Superior temporal gyrus (tissue), 1 donor: ENCODE data around the gene SEMA6A.
A peak's percentile ranks its signal among the peaks of the same experiment; 100 is the strongest.
"Not testable (repeated sequence)": the region's sequence is repeated elsewhere in the genome, so short reads cannot be mapped to it uniquely, and the experiment has no call there.

Source experiments
- DNase-seq: peaks from one replicate; pipeline ENCODE4 v3.0.0-alpha.2; 2016; ENCODE audit errors: extremely low spot score

The SEMA6A gene

GRCh38 chr5:116553366-116553765 is 21.3 kb downstream of the SEMA6A start:
- peak; percentile 95 for DNase-seq

GRCh38 chr5:116550082-116550481 is 24.5 kb downstream of the SEMA6A start:
- no peak for DNase-seq

GRCh38 chr5:116546743-116547124 is 27.9 kb downstream of the SEMA6A start:
- no peak for DNase-seq

- DNase-seq: no peak
These were observed 28.4 kb downstream of the SEMA6A start for GRCh38 chr5:116546033-116546742.

- not testable (repeated sequence) for DNase-seq
These were observed 29.2 kb downstream of the SEMA6A start for GRCh38 chr5:116545465-116545864.

- DNase-seq: no peak
These were observed 29.9 kb downstream of the SEMA6A start for GRCh38 chr5:116544531-116545241.

- DNase-seq: no peak
These were observed 31.1 kb downstream of the SEMA6A start for GRCh38 chr5:116543501-116543900.

GRCh38 chr5:116542619-116543018 is 32.0 kb downstream of the SEMA6A start:
- no peak for DNase-seq

GRCh38 chr5:116539222-116539621 is 35.4 kb downstream of the SEMA6A start:
- peak; percentile 65 for DNase-seq

GRCh38 chr5:116536316-116537083 is 38.1 kb downstream of the SEMA6A start:
- DNase-seq: peak; percentile 79

- DNase-seq: no peak
These were observed 39.5 kb downstream of the SEMA6A start for GRCh38 chr5:116534964-116535651.

GRCh38 chr5:116532762-116533525 is 41.7 kb downstream of the SEMA6A start:
- no peak for DNase-seq

- no peak for DNase-seq
These were observed 43.0 kb downstream of the SEMA6A start for GRCh38 chr5:116531635-116532034.

GRCh38 chr5:116531117-116531516 is 43.5 kb downstream of the SEMA6A start:
- DNase-seq: no peak

- DNase-seq: no peak
These were observed 44.3 kb downstream of the SEMA6A start for GRCh38 chr5:116530276-116530675.

GRCh38 chr5:116529615-116530014 is 45.0 kb downstream of the SEMA6A start:
- no peak for DNase-seq

GRCh38 chr5:116528519-116529234 is 45.9 kb downstream of the SEMA6A start:
- DNase-seq: peak; percentile 60

GRCh38 chr5:116527582-116527981 is 47.0 kb downstream of the SEMA6A start:
- DNase-seq: no peak

- no peak for DNase-seq
These were observed 48.9 kb downstream of the SEMA6A start for GRCh38 chr5:116525674-116526073.

- DNase-seq: no peak
These were observed 49.7 kb downstream of the SEMA6A start for GRCh38 chr5:116524966-116525365.
